ENCODE data around the gene RBM3.

RBM3 gene

GRCh38 chrX:48578661-48579128 lies 4.4 kb downstream of the RBM3 start:
- no peak for DNase-seq

DNA sequence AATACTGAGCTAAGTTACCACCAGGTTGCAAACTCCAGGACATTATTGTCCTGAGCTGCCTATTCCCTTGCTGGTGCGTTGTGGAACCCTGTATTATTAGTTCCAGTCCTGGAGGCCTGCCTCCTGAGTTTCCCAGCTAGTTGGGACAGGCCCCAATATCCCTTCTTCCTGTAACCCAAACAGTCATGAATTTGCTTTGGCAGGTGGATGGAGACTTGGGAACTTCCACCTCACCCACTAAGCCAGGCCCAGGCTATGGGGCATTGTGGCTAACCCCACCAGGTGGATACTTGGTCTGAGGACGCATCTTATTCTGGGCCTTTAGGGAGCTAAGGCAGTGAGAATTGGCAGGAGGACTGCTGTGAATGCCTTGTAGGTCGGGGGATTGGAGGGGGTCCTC lies 5.0 kb downstream of the RBM3 start:
- no peak for DNase-seq

DNA sequence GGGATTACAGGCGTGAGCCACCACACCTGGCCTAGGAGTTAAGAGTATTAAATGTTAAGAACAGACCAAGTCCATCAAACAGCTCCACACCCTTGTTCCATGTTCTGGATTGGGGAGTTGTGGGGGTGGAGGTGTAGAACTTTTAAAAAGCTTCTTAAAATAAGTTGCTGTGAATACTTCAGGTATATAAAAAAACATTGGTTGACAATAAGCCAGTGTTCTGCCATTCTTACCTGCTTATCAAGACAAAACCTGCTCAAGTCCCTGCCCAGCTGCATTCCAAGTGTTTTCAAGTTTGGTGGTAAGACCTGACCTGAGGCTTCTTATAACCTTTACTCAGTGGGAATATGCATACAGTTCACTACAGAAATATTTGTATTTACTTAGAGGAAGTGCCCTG lies 6.4 kb downstream of the RBM3 start:
- no peak for DNase-seq

DNA sequence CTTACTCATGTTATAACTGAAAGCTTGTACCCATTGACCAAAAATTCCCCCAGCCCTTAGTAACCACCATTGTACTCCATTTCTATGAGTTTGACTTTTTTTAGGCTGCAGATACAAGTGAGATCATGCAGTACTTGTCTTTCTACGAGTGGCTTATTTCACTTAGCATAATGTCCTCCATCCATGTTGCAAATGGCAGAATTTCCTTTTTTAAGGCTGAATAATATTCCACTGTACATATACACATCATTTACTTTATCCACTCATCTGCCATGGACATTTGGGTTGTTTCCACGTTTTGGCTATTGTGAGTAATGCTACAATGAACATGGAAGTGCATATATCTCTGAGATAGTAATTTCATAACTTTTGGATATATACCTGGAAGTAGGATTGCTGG lies 10.4 kb downstream of the RBM3 start:
- no peak for DNase-seq

GRCh38 chrX:48589482-48590162 lies 15.3 kb downstream of the RBM3 start:
- no peak for DNase-seq

- no peak for DNase-seq
Observed at GRCh38 chrX:48590203-48591103, 16.2 kb downstream of the RBM3 start.

DNA sequence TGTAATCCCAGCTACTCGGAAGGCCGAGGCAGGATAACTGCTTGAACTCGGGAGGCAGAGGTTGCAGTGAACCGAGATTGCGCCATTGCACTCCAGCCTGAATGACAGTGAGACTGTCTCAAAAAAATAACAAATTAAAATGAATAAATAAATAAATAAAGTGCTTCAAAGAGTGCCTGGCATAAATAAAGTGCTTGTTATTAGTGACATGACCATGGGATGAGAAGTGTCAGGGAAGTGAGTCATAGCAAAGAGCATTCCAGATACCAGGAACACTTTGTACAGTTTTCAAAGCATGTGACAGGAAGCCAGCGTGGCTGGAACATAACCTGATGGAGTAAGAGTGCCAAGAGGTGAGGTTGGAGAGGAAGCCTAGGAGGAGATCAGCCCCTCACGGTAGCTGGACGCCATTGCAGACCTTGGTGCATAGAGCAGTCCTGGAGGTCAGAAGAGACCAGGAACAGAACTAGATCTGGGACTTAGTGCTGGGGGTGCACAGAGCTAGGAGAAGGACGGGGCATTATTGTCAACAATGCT lies 17.0 kb downstream of the RBM3 start:
- DNase-seq = peak; percentile 58

GRCh38 chrX:48592971-48593370 lies 18.7 kb downstream of the RBM3 start:
- DNase-seq = peak; percentile 50

DNA sequence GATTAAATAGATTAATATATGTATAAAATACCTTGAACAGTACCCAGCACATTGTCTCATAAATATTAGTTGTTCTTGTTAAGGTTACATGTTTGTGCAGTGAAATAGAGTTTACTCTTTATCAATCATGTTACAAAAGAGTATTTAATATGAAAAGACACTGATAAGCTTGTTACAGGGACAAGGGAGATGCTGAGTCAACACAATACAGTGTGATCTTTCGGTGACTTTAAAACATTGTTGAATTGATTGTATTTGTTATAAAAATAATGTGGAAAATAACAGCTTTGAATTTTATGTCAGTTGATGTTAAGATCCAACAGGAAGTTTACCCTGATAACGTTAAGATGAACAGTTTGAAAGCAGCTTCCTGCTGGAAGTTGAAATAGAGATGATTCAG lies 21.6 kb downstream of the RBM3 start:
- no peak for DNase-seq

DNA sequence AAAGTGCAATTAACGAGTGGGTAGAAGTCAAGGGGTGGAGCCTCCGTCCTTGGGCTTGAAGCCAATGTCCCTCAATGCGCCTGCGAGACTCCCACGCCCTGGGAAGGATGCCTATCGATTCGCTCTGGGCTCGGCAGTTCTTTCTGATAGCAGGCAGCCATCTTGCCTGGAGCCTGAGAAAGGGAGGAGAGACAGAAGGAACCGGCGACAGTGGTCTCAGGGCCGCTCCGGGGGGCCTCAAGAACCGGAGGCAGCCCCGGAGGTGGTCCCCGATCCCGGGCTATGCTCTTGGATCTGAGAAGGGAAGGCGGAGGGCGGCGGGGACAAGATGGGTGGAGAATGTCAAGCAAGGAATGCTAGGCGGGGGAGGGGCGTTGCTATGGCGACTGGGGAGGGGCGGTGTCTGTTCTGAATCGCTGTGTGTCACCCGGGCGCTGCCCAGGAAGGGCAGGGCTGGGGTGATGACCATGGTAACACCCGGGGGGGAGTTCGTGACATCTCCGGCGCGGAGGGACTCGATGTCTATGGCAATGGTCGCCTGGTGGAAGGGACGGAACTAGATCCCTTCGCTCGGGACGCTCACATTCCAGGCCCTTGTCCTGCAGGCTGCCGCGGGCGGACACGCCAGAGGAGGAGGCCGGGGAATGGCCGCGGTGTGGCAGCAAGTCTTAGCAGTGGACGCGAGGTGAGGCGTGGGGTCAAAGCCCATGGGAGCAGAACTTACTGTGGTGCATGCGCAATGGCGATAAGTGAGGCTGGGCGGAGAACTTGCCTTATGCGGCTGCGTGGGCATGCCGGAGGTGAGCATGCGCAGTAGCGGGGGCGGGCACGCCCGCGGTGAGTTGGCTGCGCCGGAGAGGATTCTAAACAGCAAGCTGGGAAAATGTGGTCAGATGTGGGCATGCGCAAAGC lies 23.3 kb downstream of the RBM3 start, which contains the start of gene WDR13:
TSS of gene WDR13 (plus strand) at position 140 of the 912 bp plus-strand sequence. CDS start at position 645, 505 bp downstream.
- peak; percentile 94 for DNase-seq

- DNase-seq = no peak
Observed at GRCh38 chrX:48598614-48599013, 24.3 kb downstream of the RBM3 start.

DNA sequence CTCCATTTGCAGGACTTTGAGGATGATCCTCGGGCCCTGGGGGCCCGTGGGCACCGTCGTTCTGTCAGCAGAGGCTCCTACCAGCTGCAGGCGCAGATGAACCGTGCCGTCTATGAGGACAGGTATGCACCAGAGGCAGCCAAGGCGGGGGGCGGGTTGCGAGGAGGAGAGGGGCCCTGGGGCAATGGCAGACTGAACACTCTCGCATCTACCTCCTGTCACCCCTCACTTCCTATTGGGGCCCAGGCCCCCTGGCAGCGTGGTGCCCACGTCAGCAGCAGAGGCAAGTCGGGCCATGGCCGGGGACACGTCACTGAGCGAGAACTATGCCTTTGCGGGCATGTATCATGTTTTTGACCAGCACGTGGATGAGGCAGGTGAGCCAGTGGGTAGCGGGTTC lies 25.1 kb downstream of the RBM3 start:
- DNase-seq = no peak

- no peak for DNase-seq
Observed at GRCh38 chrX:48600226-48600625, 25.9 kb downstream of the RBM3 start.

- DNase-seq = no peak
Observed at GRCh38 chrX:48601741-48602394, 27.6 kb downstream of the RBM3 start.

DNA sequence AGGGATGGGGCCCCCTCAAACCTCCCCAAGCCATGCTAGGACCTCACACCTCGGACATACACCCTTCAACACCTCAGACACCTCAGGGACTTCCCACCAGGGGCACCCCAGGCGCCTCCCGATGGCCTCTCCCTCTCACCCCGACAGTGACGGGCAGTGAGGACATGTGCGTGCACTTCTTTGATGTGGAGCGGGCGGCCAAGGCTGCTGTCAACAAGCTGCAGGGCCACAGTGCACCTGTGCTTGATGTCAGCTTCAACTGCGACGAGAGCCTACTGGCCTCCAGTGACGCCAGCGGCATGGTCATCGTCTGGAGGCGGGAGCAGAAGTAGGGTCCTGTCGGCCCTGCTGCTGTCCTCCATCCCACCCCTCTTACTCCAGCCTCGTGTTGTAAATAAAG lies 30.4 kb downstream of the RBM3 start:
- DNase-seq = no peak

DNA sequence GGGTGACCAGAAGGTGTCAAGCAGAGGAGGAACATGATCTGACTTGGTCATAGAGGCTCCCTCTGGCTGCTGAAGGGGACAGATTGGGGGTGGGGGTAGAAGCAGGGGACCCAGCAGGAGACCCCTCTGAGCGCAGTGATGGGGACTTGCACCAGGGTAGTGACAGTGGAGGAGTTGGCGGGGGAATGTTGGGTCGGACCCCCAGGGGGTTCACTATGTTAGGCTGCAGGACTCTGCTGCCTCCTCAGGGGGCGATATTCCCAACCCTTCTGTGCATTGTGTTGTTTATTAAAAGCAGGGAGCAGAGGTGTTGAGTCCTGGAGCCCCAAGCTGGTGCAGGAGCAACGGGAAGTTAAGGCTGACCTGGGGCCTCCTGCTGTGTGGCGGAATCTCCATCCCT lies 31.8 kb downstream of the RBM3 start:
- no peak for DNase-seq

DNA sequence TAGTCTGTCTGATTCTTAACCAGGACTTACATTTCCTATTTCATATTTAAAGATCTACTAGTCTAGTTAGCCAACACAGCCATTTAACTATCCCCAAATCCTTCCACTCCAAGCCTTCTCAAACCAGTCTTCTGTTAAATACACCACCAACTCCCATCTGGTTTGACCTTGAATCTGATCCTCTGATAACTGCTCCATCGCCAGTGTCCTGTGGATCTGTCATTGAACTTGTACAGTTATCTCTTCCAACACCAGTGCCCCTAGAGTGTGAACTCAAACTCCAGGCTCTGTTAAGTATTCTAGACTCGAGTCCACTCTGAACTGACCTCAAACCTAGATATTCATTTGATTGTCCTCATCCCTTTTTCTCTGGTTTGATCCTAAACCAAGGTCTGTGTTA lies 37.4 kb downstream of the RBM3 start:
- no peak for DNase-seq

DNA sequence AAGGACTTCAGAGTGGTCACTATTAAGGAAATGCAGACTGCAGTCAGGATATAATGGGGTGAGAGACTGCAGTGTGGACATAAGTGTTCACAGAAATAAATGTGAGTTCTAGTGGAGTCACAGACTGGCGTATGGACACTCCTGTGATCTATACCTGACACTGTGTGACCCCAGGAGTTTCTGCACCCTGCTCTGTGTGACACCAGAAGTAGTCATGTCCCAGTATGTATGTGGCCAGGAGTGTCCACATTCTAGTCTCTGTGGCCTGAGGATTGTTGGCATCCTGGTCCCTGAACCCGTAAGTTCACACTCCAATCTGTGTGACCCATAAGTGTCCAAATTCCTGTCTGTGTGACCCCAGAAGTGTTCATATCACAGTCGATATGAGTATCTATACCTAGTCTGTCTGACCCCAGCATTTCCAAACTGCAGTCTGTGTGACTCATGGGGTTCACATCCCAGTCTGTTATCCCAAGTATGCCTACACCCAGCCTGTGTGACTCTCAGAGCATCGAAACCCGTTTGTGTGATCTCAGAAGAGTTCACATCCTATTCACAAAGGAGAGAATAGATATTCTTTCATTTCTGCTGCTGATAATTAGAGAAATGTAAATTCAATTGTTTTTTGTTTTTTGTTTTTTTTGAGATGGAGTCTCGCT lies 39.3 kb downstream of the RBM3 start:
- DNase-seq = no peak

DNA sequence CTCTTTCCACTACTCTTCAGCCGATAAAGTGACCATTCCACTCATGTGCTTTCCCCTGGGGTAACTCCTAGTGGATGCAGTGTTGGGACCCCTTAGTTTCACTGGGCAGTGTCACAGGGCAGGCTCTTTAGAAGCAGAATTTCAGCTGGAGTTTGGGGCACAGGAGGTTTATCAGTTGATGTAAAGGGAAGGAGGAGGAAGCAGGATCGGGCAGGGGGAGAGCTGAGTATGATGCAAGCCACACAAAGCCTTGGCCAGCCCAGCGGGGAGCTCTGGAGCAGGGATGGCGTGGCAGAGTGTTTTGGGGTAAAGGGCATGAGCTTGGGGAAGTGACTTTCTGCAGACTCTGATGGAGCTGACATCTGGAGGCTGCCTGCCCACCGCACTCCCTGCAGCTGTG lies 42.3 kb downstream of the RBM3 start:
- peak; percentile 17 for DNase-seq

GRCh38 chrX:48617542-48618340 lies 43.5 kb downstream of the RBM3 start:
- DNase-seq = peak; percentile 57

All from fibroblast of upper back skin (primary cell).